GM19372 (cell line): ENCODE data around the gene DDX43.
"Not testable (repeated sequence)": the region's sequence is repeated elsewhere in the genome, so short reads cannot be mapped to it uniquely, and the experiment has no call there.

ENCODE experiments used
- ATAC-seq: cut with Tn5 transposase; IDR thresholded peaks from one replicate; pipeline ENCODE4 v1.9.1; 2021; ENCODE audit warnings: mild to moderate bottlenecking, low read depth, moderate library complexity; ENCODE audit not compliant: unreplicated experiment

Gene DDX43

GRCh38 chr6:73394577-73395354 lies at the start of gene DDX43:
DDX43 (plus strand) TSS chr6:73394828; CDS start chr6:73394906, 78 bp downstream.
- no peak for ATAC-seq

- ATAC-seq: no peak
Measured at GRCh38 chr6:73348550-73349204, 46.0 kb upstream of the DDX43 start.

- no peak for ATAC-seq
Measured at GRCh38 chr6:73349311-73349710, 45.3 kb upstream of the DDX43 start.

- no peak for ATAC-seq
Measured at GRCh38 chr6:73353636-73354593, 40.7 kb upstream of the DDX43 start, which contains the start of gene DPPA5. DPPA5 (minus strand) TSS chr6:73354276; CDS start chr6:73354225, 51 bp downstream.

- ATAC-seq: no peak
Measured at GRCh38 chr6:73362358-73362757, 32.3 kb upstream of the DDX43 start, which contains the start of gene KHDC3L. KHDC3L (plus strand) TSS chr6:73362658; CDS start chr6:73362730, 72 bp downstream.

- ATAC-seq: no peak
Measured at GRCh38 chr6:73362869-73363536, 31.6 kb upstream of the DDX43 start.

- no peak for ATAC-seq
Measured at GRCh38 chr6:73363537-73363875, 31.1 kb upstream of the DDX43 start.

GRCh38 chr6:73364121-73364520 lies 30.5 kb upstream of the DDX43 start:
- no peak for ATAC-seq

GRCh38 chr6:73364549-73364948 lies 30.1 kb upstream of the DDX43 start:
- ATAC-seq: no peak

GRCh38 chr6:73367761-73368355 lies 26.8 kb upstream of the DDX43 start:
- ATAC-seq: no peak

GRCh38 chr6:73368675-73369074 lies 26.0 kb upstream of the DDX43 start:
- ATAC-seq: no peak

GRCh38 chr6:73369157-73369556 lies 25.5 kb upstream of the DDX43 start:
- ATAC-seq: no peak

- ATAC-seq: no peak
Measured at GRCh38 chr6:73369563-73369962, 25.1 kb upstream of the DDX43 start, which contains the start of gene OOEP. OOEP (minus strand) TSS chr6:73369897; CDS start chr6:73369792, 105 bp downstream.

- no peak for ATAC-seq
Measured at GRCh38 chr6:73371984-73372383, 22.6 kb upstream of the DDX43 start.

- ATAC-seq: no peak
Measured at GRCh38 chr6:73372516-73372915, 22.1 kb upstream of the DDX43 start.

GRCh38 chr6:73375216-73375615 lies 19.4 kb upstream of the DDX43 start:
- ATAC-seq: no peak

- no peak for ATAC-seq
Measured at GRCh38 chr6:73377225-73377624, 17.4 kb upstream of the DDX43 start.

- ATAC-seq: not testable (repeated sequence)
Measured at GRCh38 chr6:73381531-73381930, 13.1 kb upstream of the DDX43 start.

- no peak for ATAC-seq
Measured at GRCh38 chr6:73382462-73383113, 12.0 kb upstream of the DDX43 start.
